ENCODE measurements around the gene FERD3L.

DNA sequence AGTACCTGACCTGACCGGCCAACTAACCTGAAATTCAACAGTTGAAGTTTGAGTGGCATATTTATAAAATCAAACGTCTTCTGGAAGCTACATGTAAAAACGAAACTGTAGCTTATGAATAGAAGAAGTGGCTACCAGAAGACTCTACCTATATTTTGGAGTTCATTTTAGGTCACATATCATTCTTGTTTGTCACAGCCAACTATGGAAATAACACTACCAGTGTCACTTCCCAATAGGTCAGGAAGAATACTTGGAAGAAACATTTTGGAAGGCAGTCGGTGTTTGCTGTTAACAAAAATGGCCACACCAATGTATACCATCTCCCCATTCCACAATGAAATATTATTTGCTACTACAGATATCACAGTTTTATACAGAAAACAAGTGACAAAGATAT, 40.4 kb downstream of the FERD3L start:
- TF ChIP-seq, protein P1, sequence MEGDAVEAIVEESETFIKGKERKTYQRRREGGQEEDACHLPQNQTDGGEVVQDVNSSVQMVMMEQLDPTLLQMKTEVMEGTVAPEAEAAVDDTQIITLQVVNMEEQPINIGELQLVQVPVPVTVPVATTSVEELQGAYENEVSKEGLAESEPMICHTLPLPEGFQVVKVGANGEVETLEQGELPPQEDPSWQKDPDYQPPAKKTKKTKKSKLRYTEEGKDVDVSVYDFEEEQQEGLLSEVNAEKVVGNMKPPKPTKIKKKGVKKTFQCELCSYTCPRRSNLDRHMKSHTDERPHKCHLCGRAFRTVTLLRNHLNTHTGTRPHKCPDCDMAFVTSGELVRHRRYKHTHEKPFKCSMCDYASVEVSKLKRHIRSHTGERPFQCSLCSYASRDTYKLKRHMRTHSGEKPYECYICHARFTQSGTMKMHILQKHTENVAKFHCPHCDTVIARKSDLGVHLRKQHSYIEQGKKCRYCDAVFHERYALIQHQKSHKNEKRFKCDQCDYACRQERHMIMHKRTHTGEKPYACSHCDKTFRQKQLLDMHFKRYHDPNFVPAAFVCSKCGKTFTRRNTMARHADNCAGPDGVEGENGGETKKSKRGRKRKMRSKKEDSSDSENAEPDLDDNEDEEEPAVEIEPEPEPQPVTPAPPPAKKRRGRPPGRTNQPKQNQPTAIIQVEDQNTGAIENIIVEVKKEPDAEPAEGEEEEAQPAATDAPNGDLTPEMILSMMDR (IDR thresholded peaks at IDR 0.05) = no peak
- no peak for TF ChIP-seq POLR2A (IDR thresholded peaks at IDR 0.05)
